HG02571 (cell line): Measurements from ENCODE around the gene TEPSIN.

ENCODE experiments used
- ATAC-seq: cut with Tn5 transposase; IDR thresholded peaks from one replicate; pipeline ENCODE4 v1.9.1; 2021; ENCODE audit warnings: mild to moderate bottlenecking, moderate library complexity; ENCODE audit not compliant: unreplicated experiment

TEPSIN gene

DNA sequence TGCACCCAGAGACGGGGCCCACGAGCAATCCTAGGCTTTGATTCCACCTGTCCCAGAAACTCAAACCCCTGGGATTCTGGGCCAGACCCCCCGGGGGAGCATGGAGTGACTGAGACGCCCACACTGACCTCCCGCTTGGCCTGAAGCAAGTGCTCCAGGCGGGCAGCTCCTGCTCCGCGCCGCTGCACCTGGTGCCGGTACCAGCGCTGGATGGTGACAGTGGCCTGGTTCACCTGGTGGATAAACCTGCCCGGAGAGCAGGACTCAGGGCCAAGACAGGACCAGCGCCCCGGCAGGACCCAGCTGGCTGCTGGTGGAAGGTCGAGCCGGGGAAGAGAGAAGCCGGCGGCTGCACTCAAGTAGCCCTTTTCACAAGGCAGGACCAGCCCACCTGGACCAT, 38.7 kb downstream of the TEPSIN start:
- ATAC-seq, result no peak

DNA sequence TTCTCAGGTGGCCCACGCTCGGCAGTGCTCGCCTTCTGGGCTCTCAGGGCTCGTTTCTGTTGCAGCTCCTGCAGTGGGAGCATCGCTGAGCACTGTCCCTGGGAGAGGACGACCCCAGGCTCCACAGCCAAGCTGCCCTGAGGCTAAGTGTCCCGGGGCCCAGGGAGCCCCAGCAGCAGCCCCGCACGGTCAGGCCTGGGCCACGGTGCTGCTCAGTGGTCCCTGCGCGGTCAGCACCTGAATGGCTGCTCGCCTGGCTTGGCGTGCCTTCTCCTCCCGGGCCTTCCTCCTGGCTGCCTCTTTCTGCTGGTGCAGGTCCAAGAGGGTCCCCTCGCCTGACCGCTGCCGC, 39.4 kb downstream of the TEPSIN start:
- ATAC-seq, result no peak

DNA sequence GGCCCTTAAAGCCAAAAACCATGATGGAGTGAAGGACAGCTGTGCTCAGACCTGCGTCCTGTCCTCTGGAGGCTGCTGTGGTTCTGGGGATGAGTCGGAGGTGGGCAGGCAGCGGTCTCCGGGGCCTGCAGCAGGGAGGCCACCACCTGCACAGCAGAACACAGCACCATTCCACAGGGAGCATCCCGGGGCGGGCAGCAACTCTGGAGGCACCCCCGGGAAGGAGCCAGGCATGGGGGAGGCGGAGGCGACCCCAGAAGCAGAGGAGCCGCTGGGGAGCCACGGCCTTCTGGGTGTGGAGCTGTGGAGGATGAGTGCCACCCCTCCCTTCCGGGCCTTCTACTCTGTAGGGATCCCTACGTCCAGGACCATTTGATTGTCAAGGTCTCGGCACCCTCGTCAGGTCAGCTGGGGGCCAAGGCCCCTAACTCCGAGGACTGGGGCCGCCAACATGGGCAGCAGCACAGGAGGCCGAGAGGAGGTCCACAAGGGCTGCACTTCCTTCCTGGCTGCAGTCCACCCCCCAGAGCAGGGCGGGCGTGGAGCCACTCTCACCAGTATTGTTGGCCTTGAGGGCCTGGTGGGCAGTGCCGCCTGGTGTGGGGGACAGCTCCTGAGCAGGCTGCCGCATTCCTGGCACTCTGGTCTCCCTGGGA, 39.9 kb downstream of the TEPSIN start:
- ATAC-seq, result no peak

DNA sequence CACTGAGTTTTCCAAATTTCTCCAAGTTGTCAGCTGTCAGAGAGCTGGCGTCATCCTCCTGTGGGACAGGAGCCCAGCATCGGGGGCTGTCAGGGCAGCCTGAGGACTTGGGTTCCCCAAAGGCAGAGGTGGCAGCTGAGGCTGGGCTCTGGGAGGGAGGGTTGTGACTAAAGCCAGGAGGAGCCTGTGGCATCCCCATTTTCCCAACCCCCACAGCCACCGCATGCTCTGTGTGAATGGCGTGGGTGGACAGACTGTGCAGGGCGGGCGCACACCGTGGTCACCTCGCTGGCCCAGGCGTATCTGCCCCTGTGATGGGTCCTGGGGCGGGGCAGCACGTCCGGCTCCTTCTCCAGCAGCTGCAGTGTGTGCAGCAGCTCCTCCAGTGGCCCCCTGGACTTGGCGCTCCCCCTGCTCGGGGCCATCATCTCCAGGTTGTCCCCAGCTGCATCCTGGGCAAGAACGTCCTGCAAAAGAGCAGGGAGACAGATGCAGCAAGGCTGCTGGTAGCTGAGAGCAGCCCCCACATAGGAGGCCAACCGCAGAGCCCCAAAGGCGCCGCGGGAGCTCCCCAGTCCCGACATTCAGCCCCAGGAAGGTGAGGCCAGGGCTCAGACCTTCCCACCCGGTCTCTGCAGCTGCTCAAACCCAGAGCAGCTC, 40.9 kb downstream of the TEPSIN start:
- ATAC-seq, result no peak

DNA sequence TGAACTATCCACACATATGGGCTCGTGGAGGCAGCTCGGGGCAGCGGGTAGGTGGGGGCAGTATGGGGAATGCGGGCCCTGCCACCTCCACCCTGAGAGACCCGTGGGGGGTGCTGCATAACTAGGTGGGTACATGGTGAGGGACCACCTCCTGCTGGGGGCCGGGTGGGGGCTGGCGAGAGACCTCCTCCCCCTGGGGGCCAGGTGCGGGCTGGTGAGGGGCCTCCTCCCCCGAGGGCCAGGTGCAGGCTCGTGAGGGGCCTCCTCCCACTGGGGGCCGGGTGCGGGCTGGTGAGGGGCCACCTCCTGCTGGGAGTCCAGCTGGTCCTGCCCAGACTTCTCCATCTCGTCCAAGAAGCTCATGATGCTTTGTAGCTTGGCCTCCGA, 41.5 kb downstream of the TEPSIN start:
- ATAC-seq, result no peak

DNA sequence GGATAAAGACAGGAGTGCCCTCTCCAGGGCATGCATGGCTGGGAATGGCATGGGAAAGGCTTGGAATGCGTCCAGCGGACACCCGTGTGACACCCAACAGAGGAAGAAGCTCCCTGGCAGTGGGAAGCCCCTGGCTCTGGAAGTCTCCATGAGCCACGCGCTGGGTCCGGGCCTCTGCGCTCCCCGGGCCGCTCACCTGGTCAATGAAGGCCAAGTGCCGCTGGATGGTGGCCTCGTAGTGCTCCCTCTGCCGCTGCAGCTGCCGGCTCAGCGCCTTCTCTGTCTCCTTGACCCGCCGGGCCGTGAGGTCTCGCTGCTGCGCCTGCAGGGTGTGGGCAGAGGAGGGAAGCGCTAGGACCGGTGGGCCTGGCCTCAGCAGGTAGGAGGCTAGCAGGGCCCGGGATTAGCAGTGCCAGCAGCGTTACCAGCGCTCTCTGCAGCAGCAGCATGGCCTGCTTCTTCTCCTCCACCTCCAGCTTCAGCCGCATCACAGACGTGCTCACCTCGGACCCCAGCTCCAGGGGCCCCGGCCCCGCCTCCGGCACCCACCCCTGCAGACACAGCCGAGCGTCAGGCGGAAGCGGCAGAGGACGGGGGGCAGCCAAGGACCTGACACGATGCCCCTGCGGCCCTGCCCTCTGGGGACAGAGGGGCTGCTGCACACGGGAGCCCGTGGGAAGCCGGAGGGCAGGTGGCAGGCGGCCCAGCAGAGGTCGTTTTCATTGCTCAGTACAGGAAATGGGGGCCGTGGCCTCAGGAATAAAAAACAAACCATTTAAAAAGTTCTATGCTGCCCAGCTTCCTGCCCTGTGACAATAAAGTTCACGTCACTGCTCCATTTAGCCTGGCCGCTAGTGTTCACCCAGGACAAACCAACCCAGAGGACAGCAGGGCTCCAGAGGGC, 42.1 kb downstream of the TEPSIN start:
- no peak for ATAC-seq

DNA sequence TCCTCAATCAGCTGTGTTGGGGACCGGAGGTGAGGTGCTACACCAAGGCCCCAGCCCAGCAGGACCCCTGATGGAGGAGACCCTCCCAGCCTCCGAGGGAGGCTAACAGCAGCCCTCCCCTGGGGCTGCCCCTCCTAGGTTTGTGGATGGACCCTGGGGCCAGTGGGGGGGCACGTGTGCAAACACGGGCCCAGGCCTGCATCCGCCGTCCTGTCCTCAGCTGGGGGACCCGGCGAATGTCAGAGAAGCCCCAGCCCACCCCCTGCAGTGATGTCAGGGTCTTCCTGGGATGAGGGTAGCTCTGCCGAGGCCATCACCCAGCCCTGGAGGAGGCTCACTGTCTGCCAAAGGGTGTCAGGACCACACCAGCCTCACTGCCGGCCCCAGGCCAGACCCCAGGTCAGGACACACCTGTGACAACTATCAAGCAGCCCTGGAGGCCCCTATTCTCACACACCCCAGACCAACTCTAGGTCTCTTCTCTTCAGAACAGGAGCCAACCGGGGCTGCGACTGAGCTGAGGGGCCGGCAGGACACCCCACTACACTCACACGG, 42.8 kb downstream of the TEPSIN start:
- ATAC-seq, result no peak

DNA sequence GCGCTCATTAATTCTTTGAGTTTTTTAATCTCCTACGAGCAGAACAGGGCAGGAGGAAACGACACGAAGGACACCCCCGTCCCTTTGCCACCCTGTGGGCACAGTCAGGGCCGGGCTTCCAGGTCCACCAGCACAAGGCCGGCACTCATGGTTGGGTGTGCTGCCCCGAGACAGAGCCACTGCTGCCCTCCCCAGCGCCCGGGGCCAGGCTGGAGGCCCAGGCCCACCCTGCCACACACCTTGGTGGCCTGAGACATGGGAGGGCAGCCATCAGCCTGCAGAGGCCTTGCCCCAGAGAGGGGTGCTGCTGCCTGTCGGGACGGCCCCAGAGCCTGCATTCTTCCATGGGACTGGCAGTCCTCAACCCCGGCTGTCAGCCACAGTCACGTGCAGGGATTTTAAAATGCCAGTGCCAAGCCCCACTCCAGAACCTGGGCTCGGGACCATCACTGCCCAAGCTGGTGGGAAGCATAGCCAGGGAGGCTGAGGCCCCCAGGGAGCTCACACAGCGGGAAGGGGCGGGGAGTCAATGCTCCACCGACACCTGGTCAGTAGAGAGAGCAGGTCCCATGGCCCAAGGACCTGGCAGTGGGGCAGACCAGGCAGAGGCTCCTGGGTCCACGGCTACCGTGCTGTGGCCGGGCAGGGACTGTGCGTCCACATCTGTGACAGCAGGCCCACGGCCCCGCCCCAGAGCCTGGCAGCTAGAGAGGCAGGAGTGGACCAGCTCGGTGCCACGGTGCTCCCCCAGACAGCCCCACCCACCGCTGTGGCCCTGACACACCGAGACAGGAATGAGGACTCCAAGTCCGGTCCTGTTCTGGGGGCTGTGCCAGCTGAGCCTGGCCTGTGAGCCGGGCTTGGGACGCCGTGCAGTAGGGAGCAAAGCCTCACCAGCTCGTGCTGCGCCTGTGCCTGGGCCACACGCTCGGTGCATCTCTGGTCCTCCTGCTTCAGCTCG, 43.6 kb downstream of the TEPSIN start:
- no peak for ATAC-seq

DNA sequence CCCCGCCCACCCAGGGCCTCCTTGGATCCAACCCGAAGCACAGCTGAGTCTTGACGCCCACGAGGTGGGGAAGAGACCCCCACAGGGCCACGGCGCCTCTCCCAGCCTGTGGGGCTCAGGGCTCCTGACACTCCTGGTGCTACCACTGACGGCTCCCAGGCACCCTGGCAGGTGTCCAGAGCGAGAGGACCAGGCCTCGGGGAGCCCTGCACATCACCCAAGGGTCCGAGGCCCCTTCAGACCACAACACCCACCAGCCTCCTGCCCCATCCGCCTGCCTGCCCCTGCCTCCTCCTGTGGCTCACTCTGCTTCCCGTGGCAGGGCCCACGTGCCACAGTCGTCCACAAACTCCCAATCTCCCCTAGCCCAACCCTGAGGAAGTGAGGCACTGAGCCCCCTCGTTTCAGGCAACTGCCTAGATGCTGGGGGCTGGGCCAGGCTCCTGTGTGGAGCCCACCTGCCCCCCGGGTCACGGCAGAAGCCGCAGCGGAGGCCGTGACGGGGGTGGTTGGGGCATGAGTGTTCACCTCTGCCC, 44.6 kb downstream of the TEPSIN start:
- no peak for ATAC-seq

DNA sequence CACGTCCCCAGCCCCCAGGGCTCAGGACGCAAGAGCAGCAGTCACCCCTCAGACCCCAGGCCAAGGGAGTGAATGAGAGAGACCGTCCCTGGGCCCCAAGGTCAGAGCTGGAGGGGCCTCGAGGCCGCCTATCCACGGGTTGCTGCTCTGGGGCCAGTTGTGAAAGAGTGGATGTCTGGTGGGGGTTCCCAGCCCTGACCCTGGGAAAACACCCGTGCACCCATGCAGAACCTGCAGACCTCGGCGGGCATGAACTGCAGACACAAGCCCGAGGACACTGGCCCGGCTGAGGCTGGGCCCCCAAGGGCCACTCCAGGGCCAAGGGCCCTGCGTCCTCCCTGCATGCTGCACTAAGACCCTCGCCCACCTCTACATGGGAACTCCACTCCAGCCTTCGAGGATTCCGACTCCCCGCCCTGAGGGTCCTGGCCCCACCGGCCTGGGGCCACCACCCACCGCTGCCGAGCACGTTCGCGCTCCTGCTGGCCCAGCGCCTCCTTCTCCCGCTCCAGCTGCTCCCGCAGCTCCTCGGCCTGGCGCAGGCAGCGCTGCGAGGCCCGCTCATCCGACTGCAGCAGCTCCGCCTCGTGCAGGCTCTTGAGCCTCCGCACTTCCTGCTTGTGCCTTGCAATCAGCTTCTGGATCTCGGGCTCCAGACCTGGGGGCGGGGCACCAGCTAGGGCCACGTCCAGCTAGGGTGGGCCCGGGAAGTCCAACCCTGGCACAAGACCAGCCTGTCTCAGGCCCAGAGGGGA, 45.2 kb downstream of the TEPSIN start:
- no peak for ATAC-seq

DNA sequence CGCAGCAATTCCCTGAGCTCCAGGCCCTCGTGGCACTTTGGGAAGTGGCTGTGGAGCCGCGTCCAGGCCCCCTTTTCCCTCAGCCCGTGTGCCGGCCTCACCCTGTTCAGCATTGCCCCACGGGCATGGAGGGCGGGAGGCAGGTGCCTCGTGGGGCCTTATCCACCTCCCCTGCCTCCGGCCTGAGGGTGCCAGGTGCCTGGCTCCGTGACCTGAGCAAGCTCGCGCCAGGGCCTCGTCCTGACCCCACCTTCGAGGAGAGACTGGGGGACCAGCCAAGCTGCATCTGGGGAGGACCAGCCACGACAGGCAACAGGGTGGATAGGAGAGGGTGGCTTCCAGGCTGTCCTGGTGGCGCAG, 45.8 kb downstream of the TEPSIN start:
- ATAC-seq, result no peak

DNA sequence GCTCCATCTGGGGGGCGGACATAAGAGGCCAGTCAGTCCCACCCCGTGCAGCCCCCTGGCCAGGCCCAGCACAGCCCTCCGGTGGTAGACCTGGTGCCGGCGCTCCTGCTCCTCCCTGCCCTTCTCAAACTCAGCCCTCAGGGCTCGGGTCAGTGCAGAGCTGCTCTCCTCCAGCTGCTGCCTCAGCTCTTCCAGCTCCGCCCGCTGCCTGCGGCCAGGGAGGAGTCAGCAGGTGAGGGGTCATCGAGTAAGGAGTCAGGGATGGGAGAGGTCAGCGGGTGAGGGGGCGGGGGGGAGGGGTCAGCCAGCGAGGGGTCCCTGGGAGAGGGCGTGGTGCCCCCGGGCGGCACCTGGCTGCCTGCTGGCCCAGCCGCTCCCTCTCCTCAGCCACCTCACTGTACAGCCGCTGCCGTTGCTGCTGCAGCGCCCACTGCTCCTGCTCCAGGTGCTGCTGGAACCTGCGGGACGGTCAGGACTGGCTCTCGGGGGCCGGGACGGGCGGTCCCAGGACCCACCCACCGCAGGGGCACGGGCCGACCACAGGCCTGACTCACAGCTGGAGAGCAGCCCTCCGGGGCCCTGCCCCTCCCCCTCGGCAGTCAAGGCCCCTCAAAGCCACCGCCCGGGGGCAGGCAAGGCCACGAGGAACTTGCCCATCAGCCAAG, 46.3 kb downstream of the TEPSIN start:
- no peak for ATAC-seq

DNA sequence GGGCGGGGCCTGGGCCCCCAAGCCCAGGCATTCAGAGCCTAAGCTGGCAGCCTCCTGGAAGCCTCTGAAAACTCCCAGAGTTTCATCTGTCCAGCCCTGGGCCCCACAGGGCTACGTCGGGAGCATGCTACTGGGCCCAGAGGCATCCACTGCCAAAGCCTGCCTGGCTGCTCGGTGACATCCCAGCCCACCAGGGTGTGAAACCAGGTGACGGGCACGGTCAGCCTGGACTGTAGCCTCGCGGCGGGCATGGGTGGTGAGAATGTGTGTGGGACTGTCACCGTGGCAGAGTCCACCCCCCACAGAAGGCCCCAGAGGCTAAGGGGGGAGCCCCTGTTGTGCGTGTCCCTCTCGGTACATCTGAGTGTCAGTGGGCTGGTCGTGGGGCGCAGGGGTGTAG, 47.2 kb downstream of the TEPSIN start:
- no peak for ATAC-seq

DNA sequence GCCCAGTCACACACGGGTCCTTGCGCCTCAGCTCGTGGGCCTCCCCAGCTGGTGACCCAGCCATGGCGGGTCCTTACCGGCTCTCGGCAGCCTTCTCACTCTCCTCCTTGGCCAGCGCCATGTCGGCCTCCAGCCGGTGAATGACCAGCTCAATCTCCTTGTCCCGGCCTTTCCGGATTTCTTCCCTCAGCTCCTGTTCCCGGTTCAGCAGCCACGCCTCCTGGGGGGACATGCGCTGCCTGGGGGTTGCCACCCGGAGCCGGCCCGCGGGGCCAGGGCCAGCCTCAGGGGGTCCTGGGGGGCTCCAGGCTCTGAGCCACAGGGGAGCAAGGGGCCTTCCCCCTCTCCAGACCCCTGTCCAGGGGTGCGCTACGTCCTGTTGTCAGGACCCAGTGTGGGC, 47.7 kb downstream of the TEPSIN start:
- no peak for ATAC-seq

DNA sequence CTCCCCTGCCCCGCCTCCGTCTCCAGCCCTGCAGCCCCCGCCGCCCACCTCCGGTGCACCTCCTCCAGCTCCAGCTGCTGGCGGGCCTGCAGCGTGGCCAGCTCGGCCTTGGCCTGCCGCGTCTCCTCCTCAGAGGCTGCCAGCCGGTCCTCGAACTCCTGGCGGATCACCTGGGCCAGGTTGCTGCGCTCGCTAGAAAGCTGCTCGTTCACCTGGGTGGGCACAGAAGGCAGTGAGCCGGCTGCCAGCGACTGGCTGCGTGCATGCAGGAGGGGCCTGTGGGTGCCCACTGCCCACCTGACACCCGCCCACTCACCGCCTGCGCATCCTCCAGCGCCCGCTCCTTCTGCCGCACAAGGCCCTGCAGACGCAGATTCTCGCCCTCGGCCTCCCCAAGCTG, 48.3 kb downstream of the TEPSIN start:
- ATAC-seq, result no peak

DNA sequence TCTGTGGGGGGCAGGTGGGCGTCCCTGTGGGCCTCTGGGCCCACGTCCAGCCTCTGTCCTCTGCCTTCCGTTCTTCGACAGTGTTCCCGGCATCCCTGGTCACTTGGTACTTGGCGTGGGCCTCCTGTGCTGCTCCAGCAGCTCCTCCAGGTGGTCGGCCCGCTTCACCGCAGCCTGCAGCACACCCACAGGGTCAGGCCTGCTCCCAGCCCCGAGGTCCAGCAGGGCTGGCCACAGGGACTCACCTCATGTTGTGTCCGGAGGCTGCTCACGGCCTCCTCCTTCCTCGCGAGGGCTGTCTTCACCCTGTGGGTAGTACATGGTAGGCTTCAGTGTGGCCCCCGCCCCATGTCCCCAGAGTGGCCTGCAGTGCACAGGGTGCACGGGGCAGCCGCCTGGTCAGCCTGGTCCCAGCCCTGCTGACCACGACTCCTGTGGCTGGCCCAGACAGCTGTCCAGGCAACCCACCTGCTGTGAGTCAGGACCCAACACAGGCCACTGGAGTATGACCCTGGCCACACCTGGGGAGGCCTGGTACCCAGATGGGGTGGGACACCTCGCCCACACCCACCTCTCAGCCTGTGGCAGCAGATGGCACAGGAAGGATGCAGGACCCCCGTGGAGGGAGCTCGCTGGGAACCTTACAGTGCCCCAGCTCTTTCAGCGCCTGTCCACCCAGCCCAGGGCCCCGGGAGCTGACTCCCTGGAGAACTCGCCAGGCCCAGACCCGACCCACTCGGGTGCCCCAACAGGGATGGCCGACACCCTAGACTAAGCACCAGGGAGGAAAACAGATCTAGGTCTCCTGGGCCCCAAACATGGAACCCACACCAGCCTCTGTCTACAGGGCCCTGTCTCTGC, 49.0 kb downstream of the TEPSIN start:
- no peak for ATAC-seq

DNA sequence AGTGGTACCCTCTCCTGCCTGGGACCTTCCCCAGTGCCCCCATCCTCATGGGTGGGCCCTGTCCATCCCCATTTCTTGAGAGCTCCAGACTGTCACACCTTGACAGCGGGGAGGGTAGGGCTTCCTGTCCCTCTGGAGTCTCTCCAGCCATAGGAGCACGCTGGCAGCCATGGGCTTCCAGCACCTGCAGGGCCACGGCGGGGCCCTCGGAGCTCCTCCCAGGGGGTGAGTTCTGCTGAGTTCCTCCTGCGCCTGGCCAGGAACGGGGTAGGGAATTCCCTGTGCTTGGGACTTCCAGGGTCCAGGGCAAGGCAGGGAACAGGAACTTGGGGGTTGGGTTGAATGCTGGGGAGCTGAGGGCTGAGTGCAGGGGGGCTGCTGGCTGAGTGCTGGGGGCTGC, 49.8 kb downstream of the TEPSIN start:
- ATAC-seq, result no peak

DNA sequence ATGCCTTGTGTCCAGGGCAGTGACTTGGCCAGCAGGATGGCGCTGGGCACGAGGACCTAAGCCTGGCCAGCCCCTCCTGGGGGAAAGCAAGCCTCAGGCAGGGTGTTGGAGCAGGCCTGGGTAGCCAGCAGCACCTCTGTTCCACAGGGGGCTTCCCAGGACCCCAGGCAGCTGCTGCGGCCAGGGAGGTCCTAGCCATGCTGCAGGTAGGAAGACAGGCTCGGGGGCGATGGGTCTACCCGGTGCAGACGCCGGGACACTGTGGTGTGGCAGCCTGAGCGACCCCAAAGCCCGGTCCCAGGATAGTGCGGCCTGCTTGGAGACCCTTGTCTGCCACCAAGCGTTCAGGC, 50.4 kb downstream of the TEPSIN start:
- no peak for ATAC-seq
